Measurements from ENCODE around the gene NRG2. TPM values are rescaled to one million over a fixed set of nuclear protein-coding genes. Genes with fewer than 3 reads are reported as not detected.
A peak's percentile ranks its signal among the peaks of the same experiment; 100 is the strongest.

Gene NRG2
- total and polyA plus RNA-seq, 9 donors, result 2.6 to 32.6 (median 19.3) TPM

- H3K27ac ChIP-seq, result peak overlapping the region in 1 of 2 donors; percentile 49
- no peaks in the 10 kb centered on the region for H3K36me3 ChIP-seq
- no peak for DNase-seq
- no peak overlapping the region for H3K4me3 ChIP-seq
- no peak for TF ChIP-seq EP300 (IDR thresholded peaks at IDR 0.05)
- TF ChIP-seq POLR2A (IDR thresholded peaks at IDR 0.05), result no peak
- TF ChIP-seq, protein P1, sequence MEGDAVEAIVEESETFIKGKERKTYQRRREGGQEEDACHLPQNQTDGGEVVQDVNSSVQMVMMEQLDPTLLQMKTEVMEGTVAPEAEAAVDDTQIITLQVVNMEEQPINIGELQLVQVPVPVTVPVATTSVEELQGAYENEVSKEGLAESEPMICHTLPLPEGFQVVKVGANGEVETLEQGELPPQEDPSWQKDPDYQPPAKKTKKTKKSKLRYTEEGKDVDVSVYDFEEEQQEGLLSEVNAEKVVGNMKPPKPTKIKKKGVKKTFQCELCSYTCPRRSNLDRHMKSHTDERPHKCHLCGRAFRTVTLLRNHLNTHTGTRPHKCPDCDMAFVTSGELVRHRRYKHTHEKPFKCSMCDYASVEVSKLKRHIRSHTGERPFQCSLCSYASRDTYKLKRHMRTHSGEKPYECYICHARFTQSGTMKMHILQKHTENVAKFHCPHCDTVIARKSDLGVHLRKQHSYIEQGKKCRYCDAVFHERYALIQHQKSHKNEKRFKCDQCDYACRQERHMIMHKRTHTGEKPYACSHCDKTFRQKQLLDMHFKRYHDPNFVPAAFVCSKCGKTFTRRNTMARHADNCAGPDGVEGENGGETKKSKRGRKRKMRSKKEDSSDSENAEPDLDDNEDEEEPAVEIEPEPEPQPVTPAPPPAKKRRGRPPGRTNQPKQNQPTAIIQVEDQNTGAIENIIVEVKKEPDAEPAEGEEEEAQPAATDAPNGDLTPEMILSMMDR (IDR thresholded peaks at IDR 0.05), result no peak
- intact Hi-C loops (cut with DNase I), result no loop called here
- H3K4me1 ChIP-seq (ENCODE audit: insufficient read depth), result peaks cover 3% of the 10 kb centered on the region
- WGBS, 3 donors, result 50 to 64% (median 59%) methylated on average over 5 of the region's 5 CpGs
- H3K27me3 ChIP-seq, result no peaks in the 10 kb centered on the region
- no peaks in the 10 kb centered on the region for H3K9me3 ChIP-seq
Observed at GRCh38 chr5:140049713-140050112, 6.6 kb upstream of the NRG2 start.

DNA sequence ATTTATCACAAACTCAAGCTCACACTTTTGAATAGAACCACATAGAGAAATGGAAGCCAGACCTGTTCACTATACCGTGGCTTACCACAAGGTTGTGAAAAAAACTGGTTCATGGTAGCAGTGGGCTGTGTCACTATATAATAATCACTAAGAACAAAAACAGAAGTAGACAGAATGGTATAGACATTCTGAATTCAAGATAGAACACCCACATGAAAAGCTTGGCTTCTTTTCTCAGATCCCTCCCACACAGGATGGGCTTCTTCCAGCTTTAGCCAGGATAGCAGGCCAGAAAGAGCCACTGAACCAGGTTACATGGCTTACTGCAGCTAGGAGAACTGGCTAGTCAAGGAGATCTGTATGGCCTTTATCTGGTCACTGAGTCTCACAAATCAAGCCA lies 6.1 kb upstream of the NRG2 start:
- intact Hi-C loops (cut with DNase I), result no loop called here
- Histone ChIP-seq H3K27ac (peak overlapping the region in 1 of 2 donors; percentile 49), H3K27me3 (no peaks in the 10 kb centered on the region), H3K9me3 (no peaks in the 10 kb centered on the region), H3K4me1 (ENCODE audit: insufficient read depth) (peaks cover 3% of the 10 kb centered on the region), H3K4me3 (no peak overlapping the region), H3K36me3 (no peaks in the 10 kb centered on the region)
- no peak for DNase-seq
- TF ChIP-seq POLR2A (IDR thresholded peaks at IDR 0.05) (no peak), EP300 (IDR thresholded peaks at IDR 0.05) (no peak)
- TF ChIP-seq, protein P1 (IDR thresholded peaks at IDR 0.05), result no peak
- 30 to 54% (median 41%) methylated on average over 1 of the region's 1 CpG for WGBS, 3 donors

GRCh38 chr5:140044041-140044440 lies 942 bp upstream of the NRG2 start:
- 53 to 62% (median 58%) methylated on average over 1 of the region's 1 CpG for WGBS, 3 donors
- DNase-seq, result no peak
- intact Hi-C loops (cut with DNase I), result no loop called here

GRCh38 chr5:140043508-140043872 lies 391 bp upstream of the NRG2 start:
- Histone ChIP-seq H3K4me3 (peak overlapping the region; percentile 48), H3K9me3 (no peaks in the 10 kb centered on the region), H3K36me3 (no peaks in the 10 kb centered on the region), H3K4me1 (ENCODE audit: insufficient read depth) (peaks cover 4% of the 10 kb centered on the region), H3K27ac (peak overlapping the region in 1 of 2 donors; percentile 75), H3K27me3 (no peaks in the 10 kb centered on the region)
- TF ChIP-seq EP300 (IDR thresholded peaks at IDR 0.05), result no peak
- TF ChIP-seq, protein P1 (IDR thresholded peaks at IDR 0.05), result no peak
- no peak for TF ChIP-seq POLR2A (IDR thresholded peaks at IDR 0.05)
- intact Hi-C loops (cut with DNase I), result no loop called here
- WGBS, 3 donors, result 1 to 2% (median 2%) methylated on average over 10 to 12 of the region's 12 CpGs
- DNase-seq, result peak in 1 of 5 donors; percentile 59

More at GRCh38 chr5:140044041-140044440, 942 bp upstream of the NRG2 start:
- TF ChIP-seq EP300 (IDR thresholded peaks at IDR 0.05) (no peak), POLR2A (IDR thresholded peaks at IDR 0.05) (no peak)
- TF ChIP-seq, protein P1 (IDR thresholded peaks at IDR 0.05), result no peak
- Histone ChIP-seq H3K4me3 (no peak overlapping the region), H3K9me3 (no peaks in the 10 kb centered on the region), H3K4me1 (ENCODE audit: insufficient read depth) (peaks cover 4% of the 10 kb centered on the region), H3K27me3 (no peaks in the 10 kb centered on the region), H3K36me3 (no peaks in the 10 kb centered on the region), H3K27ac (peak overlapping the region in 1 of 2 donors; percentile 75)

DNA sequence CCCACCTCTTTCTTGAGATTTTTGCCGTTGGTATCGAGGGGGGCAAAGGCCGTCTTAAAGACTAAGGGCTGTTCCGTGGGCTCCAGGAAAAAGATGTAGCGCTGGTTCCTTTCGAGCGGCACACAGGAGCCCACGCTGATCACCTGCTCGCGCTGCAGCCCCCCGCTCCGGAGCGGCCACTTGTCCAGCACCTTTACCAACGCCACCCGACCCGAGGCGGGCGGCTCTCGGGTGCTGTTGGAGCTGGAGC lies 781 bp downstream of the NRG2 start:
- intact Hi-C loops (cut with DNase I), result no loop called here
- 1% methylated on average over 18 to 19 of the region's 19 CpGs for WGBS, 3 donors
- Histone ChIP-seq H3K4me1 (ENCODE audit: insufficient read depth) (peaks cover 4% of the 10 kb centered on the region), H3K4me3 (peak overlapping the region; percentile 48), H3K9me3 (no peaks in the 10 kb centered on the region), H3K36me3 (no peaks in the 10 kb centered on the region), H3K27me3 (no peaks in the 10 kb centered on the region), H3K27ac (peak overlapping the region; percentile 49 to 75)
- DNase-seq, result no peak
- TF ChIP-seq, protein P1 (IDR thresholded peaks at IDR 0.05), result no peak
- no peak for TF ChIP-seq POLR2A (IDR thresholded peaks at IDR 0.05)
- no peak for TF ChIP-seq EP300 (IDR thresholded peaks at IDR 0.05)

All from ovary (tissue), 9 donors.